HG02981 (cell line): Measurements from ENCODE around the gene ZSCAN4.

Experiments
- ATAC-seq: cut with Tn5 transposase; IDR thresholded peaks from one replicate; pipeline ENCODE4 v1.9.1; 2021; ENCODE audit warnings: mild to moderate bottlenecking, moderate library complexity; ENCODE audit not compliant: unreplicated experiment

ZSCAN4 gene

GRCh38 chr19:57668635-57669034 is at the start of gene ZSCAN4:
Gene ZSCAN4, plus strand, starts transcription at chr19:57668935. Its CDS starts 7,211 bp downstream, at chr19:57676146.
- no peak for ATAC-seq

- ATAC-seq, result no peak
These were observed 47.9 kb upstream of the ZSCAN4 start for GRCh38 chr19:57620673-57621348.

- no peak for ATAC-seq
These were observed 45.6 kb upstream of the ZSCAN4 start for GRCh38 chr19:57623091-57623490.

- peak; percentile 95 for ATAC-seq
These were observed 35.5 kb upstream of the ZSCAN4 start, which contains the start of gene ZNF211 for GRCh38 chr19:57632987-57633831. Gene ZNF211, plus strand, starts transcription at chr19:57633168. Its CDS starts 179 bp downstream, at chr19:57633347.

- no peak for ATAC-seq
These were observed 35.0 kb upstream of the ZSCAN4 start for GRCh38 chr19:57633832-57634131.

- no peak for ATAC-seq
These were observed 31.4 kb upstream of the ZSCAN4 start for GRCh38 chr19:57637379-57637778.

- no peak for ATAC-seq
These were observed 27.0 kb upstream of the ZSCAN4 start for GRCh38 chr19:57641715-57642234.

- no peak for ATAC-seq
These were observed 26.2 kb upstream of the ZSCAN4 start for GRCh38 chr19:57642396-57643046.

- no peak for ATAC-seq
These were observed 25.0 kb upstream of the ZSCAN4 start for GRCh38 chr19:57643734-57644133.

- no peak for ATAC-seq
These were observed 20.3 kb upstream of the ZSCAN4 start for GRCh38 chr19:57648331-57649003.

- no peak for ATAC-seq
These were observed 17.1 kb upstream of the ZSCAN4 start for GRCh38 chr19:57651654-57651996.

- ATAC-seq, result no peak
These were observed 15.0 kb upstream of the ZSCAN4 start for GRCh38 chr19:57653689-57654088.

- ATAC-seq, result no peak
These were observed 13.3 kb upstream of the ZSCAN4 start for GRCh38 chr19:57655443-57655842.

GRCh38 chr19:57656346-57656745 is 12.4 kb upstream of the ZSCAN4 start:
- ATAC-seq, result no peak

GRCh38 chr19:57664269-57665127 is 4.2 kb upstream of the ZSCAN4 start:
- no peak for ATAC-seq

GRCh38 chr19:57665261-57665806 is 3.4 kb upstream of the ZSCAN4 start:
- no peak for ATAC-seq

GRCh38 chr19:57667228-57667627 is 1.5 kb upstream of the ZSCAN4 start:
- no peak for ATAC-seq

GRCh38 chr19:57671124-57671895 is 2.6 kb downstream of the ZSCAN4 start:
- no peak for ATAC-seq

- ATAC-seq, result no peak
These were observed 3.7 kb downstream of the ZSCAN4 start for GRCh38 chr19:57672466-57672865.
